HepG2 (cell line): ENCODE measurements around the gene KLHL21. TPM values are rescaled to one million over a fixed set of nuclear protein-coding genes. Genes with fewer than 3 reads are reported as not detected.

ENCODE experiments used
- ATRX ChIP-seq: sonication (generic); formaldehyde crosslinking; IDR thresholded peaks from 2 replicates; pipeline ENCODE4 v1.4.0; 2020; ENCODE audit warnings: missing genetic modification reagents, borderline replicate concordance
- DPF2 ChIP-seq: sonication (generic); formaldehyde crosslinking; IDR thresholded peaks from 2 replicates; pipeline ENCODE4 v1.4.0; 2020; ENCODE audit warnings: mild to moderate bottlenecking, low read depth, missing genetic modification reagents, borderline replicate concordance
- ETV6 ChIP-seq: sonication (generic); formaldehyde crosslinking; conservative IDR thresholded peaks from 2 replicates; pipeline ENCODE4 v1.4.0; 2020; ENCODE audit warnings: missing genetic modification reagents
- HNRNPL ChIP-seq: fragments of 200-400 bp; formaldehyde crosslinking; IDR thresholded peaks from 2 replicates; pipeline ENCODE4 v1.6.1; 2017; ENCODE audit warnings: mild to moderate bottlenecking, low read depth, low read length
- KMT2A ChIP-seq: sonication (generic); formaldehyde crosslinking; IDR thresholded peaks from 2 replicates; pipeline ENCODE4 v1.4.0; 2020; ENCODE audit warnings: missing genetic modification reagents
- MAZ ChIP-seq, 2 experiments: sonication (generic) in 1 of 2; formaldehyde crosslinking in 1 of 2; IDR thresholded peaks; 2 replicates each; pipeline versions ENCODE4 v1.5.0 to v1.6.1; 2012 to 2020; ENCODE audit warnings: low read depth in 2 of 2, mild to moderate bottlenecking in 2 of 2, borderline replicate concordance in 1 of 2, improper control_type of control experiment in 1 of 2, low read length in 1 of 2, missing genetic modification reagents in 1 of 2, moderate library complexity in 1 of 2
- MTA1 ChIP-seq: sonication (generic); formaldehyde crosslinking; IDR thresholded peaks from 2 replicates; pipeline ENCODE4 v1.4.0; 2020; ENCODE audit warnings: missing genetic modification reagents, mild to moderate bottlenecking, borderline replicate concordance
- NCOR1 ChIP-seq: fragments of 200-600 bp; sonication (generic); IDR thresholded peaks from 2 replicates; pipeline ENCODE4 v1.7.0; 2017; ENCODE audit warnings: antibody characterized with exemption, low read length, borderline replicate concordance
- NFYC ChIP-seq: IDR thresholded peaks from 2 replicates; pipeline ENCODE4 v1.6.1; 2016; ENCODE audit warnings: missing genetic modification reagents, missing compliant biosample characterization
- RBM39 ChIP-seq: fragments of 200-400 bp; formaldehyde crosslinking; IDR thresholded peaks from one replicate; pipeline ENCODE4 v1.6.1; 2018; ENCODE audit warnings: antibody characterized with exemption, mild to moderate bottlenecking, low read depth, low read length; ENCODE audit not compliant: poor library complexity, severe bottlenecking
- SIN3A ChIP-seq: IDR thresholded peaks from 2 replicates; pipeline ENCODE4 v1.6.1; 2011; ENCODE audit warnings: low read depth, mild to moderate bottlenecking, control low read depth, low read length, borderline replicate concordance
- SMARCC2 ChIP-seq: fragments of 450-650 bp; IDR thresholded peaks from 2 replicates; pipeline ENCODE4 v1.6.1; 2017; ENCODE audit warnings: antibody characterized with exemption, mild to moderate bottlenecking
- SNAI1 ChIP-seq: sonication (generic); formaldehyde crosslinking; IDR thresholded peaks from 2 replicates; pipeline ENCODE4 v1.5.0; 2020; ENCODE audit warnings: mild to moderate bottlenecking, missing genetic modification reagents, borderline replicate concordance
- SNRNP70 ChIP-seq: fragments of 200-400 bp; formaldehyde crosslinking; IDR thresholded peaks from 2 replicates; pipeline ENCODE4 v1.6.1; 2017; ENCODE audit warnings: mild to moderate bottlenecking, low read depth, low read length, moderate library complexity
- SOX5 ChIP-seq: IDR thresholded peaks from 2 replicates; pipeline ENCODE4 v1.6.1; 2016; ENCODE audit warnings: borderline replicate concordance
- SRY ChIP-seq: sonication (generic); formaldehyde crosslinking; IDR thresholded peaks from 2 replicates; pipeline ENCODE4 v1.8.0; 2022; ENCODE audit warnings: mild to moderate bottlenecking, missing genetic modification reagents
- TFAP4 ChIP-seq: sonication (generic); IDR thresholded peaks from 2 replicates; pipeline ENCODE4 v1.6.1; 2016; ENCODE audit warnings: low read depth, borderline replicate concordance
- U2AF2 ChIP-seq: fragments of 200-400 bp; formaldehyde crosslinking; IDR thresholded peaks from 2 replicates; pipeline ENCODE4 v1.6.1; 2017; ENCODE audit warnings: low read depth, mild to moderate bottlenecking, low read length
- ZBTB42 ChIP-seq: sonication (generic); formaldehyde crosslinking; IDR thresholded peaks from 2 replicates; pipeline ENCODE4 v1.5.0; 2020; ENCODE audit warnings: mild to moderate bottlenecking, missing genetic modification reagents
- ZC3H13 ChIP-seq: sonication (generic); formaldehyde crosslinking; IDR thresholded peaks from 2 replicates; pipeline ENCODE4 v1.8.1; 2023; ENCODE audit warnings: mild to moderate bottlenecking, missing genetic modification reagents, moderate library complexity
- ZFX ChIP-seq: sonication (generic); formaldehyde crosslinking; IDR thresholded peaks from 2 replicates; pipeline ENCODE4 v1.4.0; 2020; ENCODE audit warnings: mild to moderate bottlenecking, low read depth, missing genetic modification reagents, moderate library complexity
- ZNF143 ChIP-seq: sonication (generic); formaldehyde crosslinking; IDR thresholded peaks from 2 replicates; pipeline ENCODE4 v1.4.0; 2020; ENCODE audit warnings: missing genetic modification reagents
- ZNF382 ChIP-seq: sonication (generic); formaldehyde crosslinking; IDR thresholded peaks from 2 replicates; pipeline ENCODE4 v1.5.0; 2020; ENCODE audit warnings: missing genetic modification reagents, mild to moderate bottlenecking, borderline replicate concordance
- polyA plus RNA-seq, 8 experiments: library from polyadenylated mRNA; depleted of rRNA in 3 of 8; stranded (reverse) in 7 of 8; unstranded in 1 of 8; fragments of >200 nt; fragmentation: Illumina TruSeq in 4 of 8; extraction: Trizol in 4 of 8; gene quantifications; 2 replicates each; pipeline versions ENCODE4 v1.2.1 to v1.2.3, GENCODE V29; 2011 to 2016; ENCODE audit warnings: low read depth in 4 of 8, missing spikeins in 1 of 8, mixed read lengths in 1 of 8; ENCODE audit not compliant: insufficient read depth in 1 of 8
- total RNA-seq, 5 experiments: library from RNA; depleted of rRNA; stranded (reverse); fragments of >200 nt; fragmentation: Illumina TruSeq; extraction: Trizol; gene quantifications; 2 replicates each; pipeline ENCODE4 v1.2.3, GENCODE V29; 2016; ENCODE audit warnings: low read depth in 1 of 5
- TF ChIP-seq, protein P1 (sequence below): IDR thresholded peaks from 2 replicates; pipeline ENCODE4 v1.6.1; 2012; ENCODE audit warnings: low read depth, low read length, improper control_type of control experiment
- TF ChIP-seq, protein P2 (sequence below), 2 experiments: sonication (generic) in 1 of 2; formaldehyde crosslinking in 1 of 2; IDR thresholded peaks; 2 replicates each; pipeline versions ENCODE4 v1.4.0 to v1.6.1; 2018 to 2020; ENCODE audit warnings: missing genetic modification reagents in 2 of 2, borderline replicate concordance in 1 of 2, low read depth in 1 of 2, mild to moderate bottlenecking in 1 of 2, missing biosample characterization in 1 of 2

Gene KLHL21
- total and polyA plus RNA-seq, 2 of the 13 experiments (the other 11 are each of a cell fraction or from before 2014, with no cell fraction given), result 14.8 to 25.0 TPM

DNA sequence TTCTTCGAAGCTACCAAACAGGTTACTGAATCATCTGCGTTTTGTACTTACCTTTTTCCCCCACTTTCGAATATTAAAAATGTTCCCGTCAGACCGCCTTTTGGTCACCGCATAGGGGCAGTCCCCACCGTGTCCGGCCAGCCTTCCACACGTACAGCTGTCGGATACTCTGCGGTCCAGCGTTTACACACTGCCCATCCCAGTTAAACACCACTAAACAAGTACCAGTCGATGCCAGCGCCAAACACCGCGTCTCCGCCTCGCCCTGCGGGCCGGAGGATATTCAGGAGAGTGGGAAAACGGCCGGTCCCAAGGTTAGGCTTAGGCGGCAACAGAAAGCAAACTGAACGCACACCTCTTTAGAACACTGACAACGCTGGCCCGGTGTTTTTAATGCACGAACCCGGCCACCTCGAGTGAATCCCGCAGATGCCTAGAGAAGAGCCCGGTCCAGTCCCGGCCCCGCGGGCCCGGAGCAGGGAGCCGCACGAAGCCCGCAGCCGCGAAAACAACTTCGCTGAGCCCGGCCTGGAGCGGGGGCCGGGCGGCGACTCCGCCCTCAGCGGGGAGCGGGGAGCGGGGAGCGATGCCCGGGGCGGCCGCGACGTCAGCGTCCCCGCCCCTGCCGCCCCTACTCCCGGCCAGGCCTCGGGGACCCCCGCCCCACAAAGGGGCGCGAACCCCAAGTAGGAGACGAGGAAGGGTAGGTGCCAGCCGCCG is 10.1 kb upstream of the KLHL21 start (continued):
- TF ChIP-seq TFAP4 (peak; percentile 34; the same call in 1 of the 2 replicates), ZFX (CRISPR knock-in tag) (peak; percentile 68; the same call in 1 of the 2 replicates), ETV6 (CRISPR knock-in tag) (no peak), SOX5 (CRISPR knock-in tag) (no peak), SNAI1 (0 out of 2 replicates have a peak, but pooled peaks have one; percentile 52), SNRNP70 (no peak), ZNF143 (CRISPR knock-in tag) (0 out of 2 replicates have a peak, but pooled peaks have one; percentile 42), ATRX (CRISPR knock-in tag) (no peak), NCOR1 (no peak), SMARCC2 (no peak), NFYC (CRISPR knock-in tag) (no peak), ZBTB42 (no peak), SRY (CRISPR knock-in tag) (peak; percentile 52; the same call in 1 of the 2 replicates), HNRNPL (no peak), MTA1 (peak; percentile 20; the same call in 1 of the 2 replicates), ZNF382 (CRISPR knock-in tag) (no peak), RBM39 (peak; percentile 6), U2AF2 (no peak), DPF2 (CRISPR knock-in tag) (0 out of 2 replicates have a peak, but pooled peaks have one; percentile 16), KMT2A (CRISPR knock-in tag) (no peak), ZC3H13 (peak; percentile 47; the same call in 1 of the 2 replicates), SIN3A (0 out of 2 replicates have a peak, but pooled peaks have one; percentile 17), MAZ (IDR thresholded peaks at IDR 0.05; ENCODE audit: borderline replicate concordance, low read depth, low read length) (no peak; the same call in 1 of the 2 replicates), MAZ (CRISPR knock-in tag; IDR thresholded peaks at IDR 0.05; ENCODE audit: low read depth) (no peak)
- TF ChIP-seq, protein P1, sequence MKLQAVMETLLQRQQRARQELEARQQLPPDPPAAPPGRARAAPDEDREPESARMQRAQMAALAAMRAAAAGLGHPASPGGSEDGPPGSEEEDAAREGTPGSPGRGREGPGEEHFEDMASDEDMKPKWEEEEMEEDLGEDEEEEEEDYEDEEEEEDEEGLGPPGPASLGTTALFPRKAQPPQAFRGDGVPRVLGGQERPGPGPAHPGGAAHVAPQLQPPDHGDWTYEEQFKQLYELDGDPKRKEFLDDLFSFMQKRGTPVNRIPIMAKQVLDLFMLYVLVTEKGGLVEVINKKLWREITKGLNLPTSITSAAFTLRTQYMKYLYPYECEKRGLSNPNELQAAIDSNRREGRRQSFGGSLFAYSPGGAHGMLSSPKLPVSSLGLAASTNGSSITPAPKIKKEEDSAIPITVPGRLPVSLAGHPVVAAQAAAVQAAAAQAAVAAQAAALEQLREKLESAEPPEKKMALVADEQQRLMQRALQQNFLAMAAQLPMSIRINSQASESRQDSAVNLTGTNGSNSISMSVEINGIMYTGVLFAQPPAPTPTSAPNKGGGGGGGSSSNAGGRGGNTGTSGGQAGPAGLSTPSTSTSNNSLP, result no peak
- TF ChIP-seq, protein P2, sequence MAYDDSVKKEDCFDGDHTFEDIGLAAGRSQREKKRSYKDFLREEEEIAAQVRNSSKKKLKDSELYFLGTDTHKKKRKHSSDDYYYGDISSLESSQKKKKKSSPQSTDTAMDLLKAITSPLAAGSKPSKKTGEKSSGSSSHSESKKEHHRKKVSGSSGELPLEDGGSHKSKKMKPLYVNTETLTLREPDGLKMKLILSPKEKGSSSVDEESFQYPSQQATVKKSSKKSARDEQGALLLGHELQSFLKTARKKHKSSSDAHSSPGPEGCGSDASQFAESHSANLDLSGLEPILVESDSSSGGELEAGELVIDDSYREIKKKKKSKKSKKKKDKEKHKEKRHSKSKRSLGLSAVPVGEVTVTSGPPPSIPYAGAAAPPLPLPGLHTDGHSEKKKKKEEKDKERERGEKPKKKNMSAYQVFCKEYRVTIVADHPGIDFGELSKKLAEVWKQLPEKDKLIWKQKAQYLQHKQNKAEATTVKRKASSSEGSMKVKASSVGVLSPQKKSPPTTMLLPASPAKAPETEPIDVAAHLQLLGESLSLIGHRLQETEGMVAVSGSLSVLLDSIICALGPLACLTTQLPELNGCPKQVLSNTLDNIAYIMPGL (CRISPR knock-in tag; IDR thresholded peaks at IDR 0.05; ENCODE audit: borderline replicate concordance in 1 of 2, low read depth in 1 of 2), result 0 out of 4 replicates have a peak, but pooled peaks of 1 of the 2 experiments have one; percentile 26
